Cerebellar nuclear complex (tissue), 1 donor: ENCODE results near the gene NT5C.
"Not testable (repeated sequence)": the region's sequence is repeated elsewhere in the genome, so short reads cannot be mapped to it uniquely, and the experiment has no call there.

ENCODE experiments used
- DNase-seq, 2 experiments: peaks; one replicate each; lab custom pipeline; 2025; lab: John Stamatoyannopoulos, UW

The NT5C gene

GRCh38 chr17:75131278-75132017 lies at the start of gene NT5C:
Gene NT5C, minus strand, starts transcription at chr17:75131742. Its CDS starts 35 bp downstream, at chr17:75131707.
- DNase-seq = no peak

GRCh38 chr17:75181110-75181509 lies 49.6 kb upstream of the NT5C start:
- no peak for DNase-seq

- DNase-seq = no peak
Measured at GRCh38 chr17:75178453-75178852, 46.9 kb upstream of the NT5C start.

GRCh38 chr17:75176625-75177024 lies 45.1 kb upstream of the NT5C start:
- no peak for DNase-seq

GRCh38 chr17:75174996-75175395 lies 43.5 kb upstream of the NT5C start:
- no peak for DNase-seq

GRCh38 chr17:75173526-75173925 lies 42.0 kb upstream of the NT5C start:
- no peak for DNase-seq

GRCh38 chr17:75168998-75169397 lies 37.5 kb upstream of the NT5C start:
- DNase-seq = no peak

GRCh38 chr17:75164606-75165005 lies 33.1 kb upstream of the NT5C start:
- not testable (repeated sequence) for DNase-seq

- DNase-seq = no peak
Measured at GRCh38 chr17:75163074-75163473, 31.5 kb upstream of the NT5C start.

- no peak for DNase-seq
Measured at GRCh38 chr17:75160211-75160610, 28.7 kb upstream of the NT5C start.

GRCh38 chr17:75159196-75160031 lies 27.9 kb upstream of the NT5C start:
- DNase-seq = no peak

- not testable (repeated sequence) for DNase-seq
Measured at GRCh38 chr17:75158480-75158879, 26.9 kb upstream of the NT5C start.

- no peak for DNase-seq
Measured at GRCh38 chr17:75155191-75155601, 23.7 kb upstream of the NT5C start.

- peak; percentile 93 to 97 for DNase-seq
Measured at GRCh38 chr17:75154195-75155106, 22.9 kb upstream of the NT5C start, which contains the start of gene JPT1. Gene JPT1, minus strand, starts transcription at chr17:75154512. Its CDS starts 115 bp downstream, at chr17:75154397.

- no peak for DNase-seq
Measured at GRCh38 chr17:75153780-75154194, 22.2 kb upstream of the NT5C start.

- peak in 1 of 2 experiments; percentile 34 for DNase-seq
Measured at GRCh38 chr17:75152922-75153779, 21.6 kb upstream of the NT5C start.

GRCh38 chr17:75152523-75152921 lies 21.0 kb upstream of the NT5C start:
- no peak for DNase-seq

- DNase-seq = no peak
Measured at GRCh38 chr17:75151930-75152329, 20.4 kb upstream of the NT5C start.

GRCh38 chr17:75147878-75148546 lies 16.5 kb upstream of the NT5C start:
- DNase-seq = no peak

GRCh38 chr17:75146592-75146991 lies 15.1 kb upstream of the NT5C start:
- DNase-seq = no peak
